ENCODE data around the gene AGER.

Gene AGER

GRCh38 chr6:32185681-32186131, 1.7 kb upstream of the AGER start:
- peak; percentile 85 for DNase-seq

- DNase-seq, result no peak
Measured at GRCh38 chr6:32183483-32184083, 470 bp downstream of the AGER start.

- DNase-seq, result no peak
Measured at GRCh38 chr6:32183030-32183429, 1.0 kb downstream of the AGER start.

GRCh38 chr6:32182555-32182981, 1.5 kb downstream of the AGER start:
- no peak for DNase-seq

- no peak for DNase-seq
Measured at GRCh38 chr6:32181915-32182529, 2.0 kb downstream of the AGER start.

GRCh38 chr6:32181148-32181702, 2.8 kb downstream of the AGER start:
- DNase-seq, result no peak

- DNase-seq, result no peak
Measured at GRCh38 chr6:32179766-32180405, 4.2 kb downstream of the AGER start.

GRCh38 chr6:32178547-32179440, 5.3 kb downstream of the AGER start:
- no peak for DNase-seq

GRCh38 chr6:32177788-32178546, 6.1 kb downstream of the AGER start, which contains the start of gene RNF5:
RNF5 (plus strand) TSS chr6:32178405; CDS start chr6:32178512, 107 bp downstream.
- DNase-seq, result peak; percentile 100

- no peak for DNase-seq
Measured at GRCh38 chr6:32177183-32177787, 6.8 kb downstream of the AGER start.

GRCh38 chr6:32176476-32177182, 7.4 kb downstream of the AGER start:
- DNase-seq, result peak; percentile 82

GRCh38 chr6:32175711-32176475, 8.2 kb downstream of the AGER start, which contains the start of gene AGPAT1:
AGPAT1 (minus strand) TSS chr6:32176084; CDS start chr6:32171496, 4,588 bp downstream.
- peak; percentile 91 for DNase-seq

- no peak for DNase-seq
Measured at GRCh38 chr6:32175322-32175710, 8.7 kb downstream of the AGER start.

GRCh38 chr6:32174416-32174815, 9.6 kb downstream of the AGER start:
- no peak for DNase-seq

GRCh38 chr6:32173051-32173727, 10.9 kb downstream of the AGER start:
- DNase-seq, result no peak

GRCh38 chr6:32171234-32171633, 12.8 kb downstream of the AGER start:
- no peak for DNase-seq

GRCh38 chr6:32170294-32170693, 13.8 kb downstream of the AGER start:
- DNase-seq, result no peak

GRCh38 chr6:32168807-32169591, 15.1 kb downstream of the AGER start:
- DNase-seq, result no peak

GRCh38 chr6:32168350-32168749, 15.7 kb downstream of the AGER start:
- no peak for DNase-seq
